ENCODE data around the gene BMPR1B. TPM values are rescaled to one million over a fixed set of nuclear protein-coding genes. Genes with fewer than 3 reads are reported as not detected.

The BMPR1B gene
- total and polyA plus RNA-seq, 2 of the 8 experiments (the other 6 are each of a cell fraction or from before 2014, with no cell fraction given) = 0.14 to 1.1 TPM

GRCh38 chr4:95204873-95205272 is 447.1 kb downstream of the BMPR1B start:
- H4K20me1 ChIP-seq (replicated peaks in 1 of 2; ENCODE audit: control insufficient read depth in 1 of 2, insufficient read depth in 2 of 2, low read length in 2 of 2) = no peaks in the 10 kb centered on the region
- no peak overlapping the region for H2BK15ac ChIP-seq (ENCODE audit: low read length)
- no peaks in the 10 kb centered on the region for H3K79me2 ChIP-seq (ENCODE audit: control insufficient read depth in 1 of 2, insufficient read depth in 2 of 2, low read length in 2 of 2)
- no peak overlapping the region for H3K18ac ChIP-seq (ENCODE audit: extremely low read depth, low read length)
- H3K23ac ChIP-seq (ENCODE audit: insufficient read length) = no peak overlapping the region
- WGBS, 2 experiments (ENCODE audit: extremely low coverage in 1 of 2, insufficient coverage in 1 of 2, insufficient read length in 1 of 2, insufficient replicate concordance in 2 of 2, low coverage in 1 of 2, low lambda C conversion rate in 2 of 2, missing lambda C conversion rate in 1 of 2) = 55% methylated on average over 5 of the region's 5 CpGs; no CpG with 5 or more reads in 1 of the 2 experiments
- H3K36me3 ChIP-seq (ENCODE audit: control insufficient read depth in 2 of 4, insufficient read depth in 4 of 4, low read length in 3 of 4) = no peaks in the 10 kb centered on the region
- no peak overlapping the region for H3K4ac ChIP-seq (replicated peaks; ENCODE audit: insufficient read length, low read depth, low read length)
- H3K9me3 ChIP-seq (ENCODE audit: insufficient read depth in 2 of 2, low read depth in 1 of 2, low read length in 1 of 2) = no peaks in the 10 kb centered on the region
- no peak overlapping the region for H2BK20ac ChIP-seq (ENCODE audit: low read length)
- no peaks in the 10 kb centered on the region for H3K79me1 ChIP-seq (ENCODE audit: low read depth, low read length)
- no peaks in the 10 kb centered on the region for H3K23me2 ChIP-seq (ENCODE audit: low read depth, low read length)
- H4K8ac ChIP-seq (ENCODE audit: extremely low read depth, insufficient read depth, low read length) = no peak overlapping the region
- no peak for TF ChIP-seq EP300 (IDR thresholded peaks at IDR 0.05; ENCODE audit: borderline replicate concordance in 1 of 2, low read depth in 2 of 2, low read length in 2 of 2)
- no peak for TF ChIP-seq JUN (IDR thresholded peaks at IDR 0.05; ENCODE audit: low read depth, low read length)
- TF ChIP-seq, protein P1, sequence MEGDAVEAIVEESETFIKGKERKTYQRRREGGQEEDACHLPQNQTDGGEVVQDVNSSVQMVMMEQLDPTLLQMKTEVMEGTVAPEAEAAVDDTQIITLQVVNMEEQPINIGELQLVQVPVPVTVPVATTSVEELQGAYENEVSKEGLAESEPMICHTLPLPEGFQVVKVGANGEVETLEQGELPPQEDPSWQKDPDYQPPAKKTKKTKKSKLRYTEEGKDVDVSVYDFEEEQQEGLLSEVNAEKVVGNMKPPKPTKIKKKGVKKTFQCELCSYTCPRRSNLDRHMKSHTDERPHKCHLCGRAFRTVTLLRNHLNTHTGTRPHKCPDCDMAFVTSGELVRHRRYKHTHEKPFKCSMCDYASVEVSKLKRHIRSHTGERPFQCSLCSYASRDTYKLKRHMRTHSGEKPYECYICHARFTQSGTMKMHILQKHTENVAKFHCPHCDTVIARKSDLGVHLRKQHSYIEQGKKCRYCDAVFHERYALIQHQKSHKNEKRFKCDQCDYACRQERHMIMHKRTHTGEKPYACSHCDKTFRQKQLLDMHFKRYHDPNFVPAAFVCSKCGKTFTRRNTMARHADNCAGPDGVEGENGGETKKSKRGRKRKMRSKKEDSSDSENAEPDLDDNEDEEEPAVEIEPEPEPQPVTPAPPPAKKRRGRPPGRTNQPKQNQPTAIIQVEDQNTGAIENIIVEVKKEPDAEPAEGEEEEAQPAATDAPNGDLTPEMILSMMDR (IDR thresholded peaks at IDR 0.05; ENCODE audit: control extremely low read depth in 1 of 3, insufficient read depth in 1 of 3, low read depth in 1 of 3, low read length in 3 of 3) = peak; percentile 18 to 64 (median 59)
- no peak for TF ChIP-seq SIRT6 (IDR thresholded peaks at IDR 0.05; ENCODE audit: low read length)
- TF ChIP-seq BACH1 (IDR thresholded peaks at IDR 0.05; ENCODE audit: low read length) = no peak
- TF ChIP-seq PHF8 (conservative IDR thresholded peaks at IDR 0.05; ENCODE audit: low read depth, low read length) = no peak
- no peak for TF ChIP-seq TBP (IDR thresholded peaks at IDR 0.05; ENCODE audit: low read depth, low read length)
- TF ChIP-seq HDAC6 (IDR thresholded peaks at IDR 0.05; ENCODE audit: low read depth, low read length) = no peak
- TF ChIP-seq SIN3A (conservative IDR thresholded peaks at IDR 0.05 in 1 of 2, IDR thresholded peaks at IDR 0.05 in 1 of 2; ENCODE audit: low read depth in 1 of 2, low read length in 2 of 2) = no peak
- no peak for TF ChIP-seq KDM1A (IDR thresholded peaks at IDR 0.05; ENCODE audit: borderline replicate concordance, low read length)
- TF ChIP-seq RAD21 (IDR thresholded peaks at IDR 0.05 in 1 of 2, conservative IDR thresholded peaks at IDR 0.05 in 1 of 2; ENCODE audit: low read depth in 2 of 2, low read length in 2 of 2) = peak; percentile 68 to 70
- H3K14ac ChIP-seq (ENCODE audit: insufficient read length) = no peak overlapping the region
- H3K9ac ChIP-seq (replicated peaks in 1 of 4; ENCODE audit: extremely low read depth in 1 of 4, low read depth in 3 of 4, low read length in 3 of 4) = no peak overlapping the region
- H3K27me3 ChIP-seq (replicated peaks in 1 of 4; ENCODE audit: control insufficient read depth in 3 of 4, extremely low read depth in 1 of 4, insufficient read depth in 3 of 4, low read length in 3 of 4) = no peaks in the 10 kb centered on the region
- no peak overlapping the region for H3K56ac ChIP-seq (replicated peaks; ENCODE audit: insufficient read length, low read depth, low read length)
- no peak overlapping the region for H3K4me2 ChIP-seq (ENCODE audit: insufficient read depth in 1 of 2, low read depth in 2 of 2, low read length in 2 of 2)
- FAIRE-seq (peak; percentile 36), DNase-seq (ENCODE audit: low read depth in 1 of 2, low spot score in 2 of 2) (no peak)
- CTCF ChIA-PET (ENCODE audit: partially characterized antibody) = interaction anchor here (0.6 to 2.4 kb wide), 18 partner anchors 9 to 584 kb away, joined by 3 to 15 read pairs (median 4); no protein-coding TSS in a partner anchor
- no peak overlapping the region for H2BK5ac ChIP-seq (ENCODE audit: low read depth, low read length)
- no peak overlapping the region for H3K4me3 ChIP-seq (ENCODE audit: extremely low read depth in 1 of 4, insufficient read depth in 2 of 4, low read depth in 3 of 4, low read length in 4 of 4)
- H2BK12ac ChIP-seq (ENCODE audit: low read depth, low read length) = no peak overlapping the region
- no peak overlapping the region for H2AFZ ChIP-seq (ENCODE audit: low read length)
- no peak overlapping the region for H2BK120ac ChIP-seq (replicated peaks; ENCODE audit: low read depth, low read length)
- no peak overlapping the region for H3K27ac ChIP-seq (ENCODE audit: low read depth, low read length)
- H4K91ac ChIP-seq (replicated peaks; ENCODE audit: insufficient read length, low read length) = no peak overlapping the region
- no peak overlapping the region for H4K5ac ChIP-seq (ENCODE audit: insufficient read length, low read depth, low read length)
- POLR2A ChIA-PET (ENCODE audit: partially characterized antibody) = no interaction called here
- H2AK5ac ChIP-seq (ENCODE audit: low read depth, low read length) = no peak overlapping the region
- peaks cover 0 to 3% (median 0%) of the 10 kb centered on the region in 4 experiments; a peak in 1 of 7 replicates for H3K4me1 ChIP-seq (replicated peaks in 1 of 4; ENCODE audit: control insufficient read depth in 3 of 4, insufficient read depth in 4 of 4, low read length in 3 of 4)

All from H1 (cell line).